Thoracic aorta endothelial cell (primary cell): ENCODE data around the gene TBC1D19. TPM values are rescaled to one million over a fixed set of nuclear protein-coding genes. Genes with fewer than 3 reads are reported as not detected.

ENCODE experiments used
- small RNA-seq: library from RNA; depleted of rRNA; stranded (forward); fragments of <200 nt; gene quantifications from one replicate; pipeline ENCODE3, GENCODE V24; 2012
- total RNA-seq: library from RNA; depleted of rRNA; stranded (reverse); fragments of >200 nt; gene quantifications from 2 replicates; pipeline ENCODE4 v1.2.3, GENCODE V29; 2012

The TBC1D19 gene, protein sequence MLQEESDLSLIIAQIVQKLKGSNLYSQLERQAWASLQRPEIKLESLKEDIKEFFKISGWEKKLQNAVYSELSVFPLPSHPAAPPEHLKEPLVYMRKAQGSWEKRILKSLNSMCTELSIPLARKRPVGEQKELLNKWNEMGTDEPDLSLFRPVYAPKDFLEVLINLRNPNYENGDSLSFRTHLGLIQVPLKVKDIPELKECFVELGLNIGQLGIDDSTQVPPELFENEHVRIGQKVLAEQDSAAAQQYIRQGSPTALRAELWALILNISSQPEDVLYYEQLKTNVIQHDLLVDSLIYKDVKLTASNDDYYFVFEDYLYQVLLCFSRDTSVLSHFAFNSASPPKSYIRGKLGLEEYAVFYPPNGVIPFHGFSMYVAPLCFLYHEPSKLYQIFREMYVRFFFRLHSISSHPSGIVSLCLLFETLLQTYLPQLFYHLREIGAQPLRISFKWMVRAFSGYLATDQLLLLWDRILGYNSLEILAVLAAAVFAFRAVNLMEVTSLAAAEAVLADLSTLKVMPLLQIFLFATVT
- total RNA-seq: 14.2 and 20.7 TPM in 2 replicates

GRCh38 chr4:26583865-26584652, at the start of gene TBC1D19:
Gene TBC1D19, plus strand, starts transcription at chr4:26584084. Its CDS starts 110 bp downstream, at chr4:26584194.

Small RNAs within 50 kb of the gene (small RNA-seq; reads per million reads assigned to genes)
- not detected for gene RF00284

Other genes with a start within 250 kb of the TBC1D19 start
- not detected in 2 replicates for gene CCKAR, start 93.6 kb upstream of the TBC1D19 start, total RNA-seq